Activated CD4-positive, alpha-beta T cell treated with anti-CD3 and anti-CD28 coated beads, Interleukin-2, Interleukin-4, amounts not matched to agents 100 ng/mL and 50 ng/mL, durations not matched to agents 16 hours and 8 hours (primary cell): Measurements from ENCODE around the gene UBASH3A.
A peak's percentile ranks its signal among the peaks of the same experiment; 100 is the strongest.
"Not testable (repeated sequence)": the region's sequence is repeated elsewhere in the genome, so short reads cannot be mapped to it uniquely, and the experiment has no call there.

ENCODE experiments used
- DNase-seq: peaks from one replicate; pipeline ENCODE4 v3.0.0-alpha.2; 2020; ENCODE audit warnings: low spot score

UBASH3A gene

GRCh38 chr21:42390696-42391095 is 13.0 kb upstream of the UBASH3A start:
- DNase-seq, result no peak

- no peak for DNase-seq
Measured at GRCh38 chr21:42391297-42391696, 12.4 kb upstream of the UBASH3A start.

- DNase-seq, result peak; percentile 53
Measured at GRCh38 chr21:42392731-42393442, 10.8 kb upstream of the UBASH3A start.

- DNase-seq, result no peak
Measured at GRCh38 chr21:42393443-42393950, 10.2 kb upstream of the UBASH3A start.

- DNase-seq, result no peak
Measured at GRCh38 chr21:42395302-42395701, 8.4 kb upstream of the UBASH3A start.

GRCh38 chr21:42395905-42396651 is 7.6 kb upstream of the UBASH3A start, which contains the start of gene TMPRSS3:
TSS of gene TMPRSS3 (minus strand) at chr21:42396052. CDS start at chr21:42395417, 635 bp downstream.
- DNase-seq, result no peak

- DNase-seq, result no peak
Measured at GRCh38 chr21:42396799-42397745, 6.6 kb upstream of the UBASH3A start.

- no peak for DNase-seq
Measured at GRCh38 chr21:42397746-42398394, 5.8 kb upstream of the UBASH3A start.

GRCh38 chr21:42398436-42399028 is 5.2 kb upstream of the UBASH3A start:
- no peak for DNase-seq

GRCh38 chr21:42400525-42400924 is 3.2 kb upstream of the UBASH3A start:
- DNase-seq, result peak; percentile 56

GRCh38 chr21:42401154-42401553 is 2.5 kb upstream of the UBASH3A start:
- DNase-seq, result no peak

GRCh38 chr21:42401820-42402251 is 1.9 kb upstream of the UBASH3A start:
- DNase-seq, result no peak

GRCh38 chr21:42404539-42404938 is 837 bp downstream of the UBASH3A start:
- DNase-seq, result peak; percentile 61

- no peak for DNase-seq
Measured at GRCh38 chr21:42405064-42406013, 1.6 kb downstream of the UBASH3A start.

- DNase-seq, result peak; percentile 81
Measured at GRCh38 chr21:42406201-42406621, 2.5 kb downstream of the UBASH3A start.

GRCh38 chr21:42406866-42407265 is 3.2 kb downstream of the UBASH3A start:
- no peak for DNase-seq

GRCh38 chr21:42407476-42407875 is 3.8 kb downstream of the UBASH3A start:
- DNase-seq, result no peak

GRCh38 chr21:42408718-42409117 is 5.0 kb downstream of the UBASH3A start:
- DNase-seq, result not testable (repeated sequence)

- DNase-seq, result no peak
Measured at GRCh38 chr21:42409366-42409765, 5.7 kb downstream of the UBASH3A start.
